H9 (cell line): Measurements from ENCODE around the gene RHBDF1. TPM values are rescaled to one million over a fixed set of nuclear protein-coding genes. Genes with fewer than 3 reads are reported as not detected.

Experiments
- DNase-seq: peaks from one replicate; pipeline ENCODE4 v3.0.0-alpha.2; 2017
- H2AFZ ChIP-seq: one replicate; pipeline ENCODE4 v1.6.1; 2013; ENCODE audit warnings: mild to moderate bottlenecking, low read length, control low read depth, moderate library complexity
- H2AK5ac ChIP-seq: 2 replicates; pipeline ENCODE4 v1.6.1; 2013; ENCODE audit warnings: low read length, control low read depth, mixed read lengths; ENCODE audit not compliant: insufficient read length
- H2BK120ac ChIP-seq: one replicate; pipeline ENCODE4 v1.6.1; 2013; ENCODE audit warnings: low read depth, mild to moderate bottlenecking, low read length, control low read depth, inconsistent platforms; ENCODE audit not compliant: poor library complexity, severe bottlenecking
- H2BK12ac ChIP-seq: 2 replicates; pipeline ENCODE4 v1.6.1; 2013; ENCODE audit warnings: low read length, control low read depth, mixed read lengths, low read depth; ENCODE audit not compliant: insufficient read length
- H2BK15ac ChIP-seq: 2 replicates; pipeline ENCODE4 v1.6.1; 2013; ENCODE audit warnings: low read depth, low read length, control low read depth
- H2BK20ac ChIP-seq: one replicate; pipeline ENCODE4 v1.6.1; 2013; ENCODE audit warnings: low read depth, mild to moderate bottlenecking, low read length, control low read depth, inconsistent platforms; ENCODE audit not compliant: poor library complexity, severe bottlenecking
- H2BK5ac ChIP-seq: 2 replicates; pipeline ENCODE4 v1.6.1; 2013; ENCODE audit warnings: low read length, control low read depth, mixed read lengths; ENCODE audit not compliant: insufficient read length
- H3K14ac ChIP-seq: 2 replicates; pipeline ENCODE4 v1.6.1; 2013; ENCODE audit warnings: low read length, control low read depth; ENCODE audit not compliant: insufficient read depth
- H3K18ac ChIP-seq: 2 replicates; pipeline ENCODE4 v1.6.1; 2013; ENCODE audit warnings: low read depth, mild to moderate bottlenecking, mixed read lengths, low read length, control low read depth; ENCODE audit not compliant: insufficient read length
- H3K23ac ChIP-seq: 2 replicates; pipeline ENCODE4 v1.6.1; 2013; ENCODE audit warnings: low read length, control low read depth, mixed read lengths, low read depth; ENCODE audit not compliant: insufficient read length
- H3K23me2 ChIP-seq: 2 replicates; pipeline ENCODE4 v1.6.1; 2013; ENCODE audit warnings: low read depth, mild to moderate bottlenecking, mixed read lengths, low read length, control low read depth; ENCODE audit not compliant: insufficient read length, poor library complexity, severe bottlenecking
- H3K27ac ChIP-seq: 2 replicates; pipeline ENCODE4 v1.5.1; 2013; ENCODE audit warnings: low read length, control low read depth, mixed read lengths, low read depth; ENCODE audit not compliant: insufficient read length
- H3K27me3 ChIP-seq: 2 replicates; pipeline ENCODE4 v1.6.1; 2013; ENCODE audit warnings: low read length, control low read depth, inconsistent platforms; ENCODE audit not compliant: insufficient read depth
- H3K4ac ChIP-seq: 2 replicates; pipeline ENCODE4 v1.6.1; 2013; ENCODE audit warnings: low read depth, mild to moderate bottlenecking, control low read depth, inconsistent platforms, low read length, moderate library complexity
- H3K4me1 ChIP-seq: 2 replicates; pipeline ENCODE4 v1.6.1; 2013; ENCODE audit warnings: low read length, control low read depth, inconsistent platforms; ENCODE audit not compliant: insufficient read depth
- H3K4me2 ChIP-seq: 2 replicates; pipeline ENCODE4 v1.6.1; 2013; ENCODE audit warnings: low read length, control low read depth, mixed read lengths; ENCODE audit not compliant: insufficient read length, insufficient read depth
- H3K56ac ChIP-seq: 2 replicates; pipeline ENCODE4 v1.6.1; 2013; ENCODE audit warnings: low read depth, mild to moderate bottlenecking, mixed read lengths, low read length, control low read depth; ENCODE audit not compliant: insufficient read length
- H3K79me1 ChIP-seq: 2 replicates; pipeline ENCODE4 v1.6.1; 2013; ENCODE audit warnings: low read depth, mild to moderate bottlenecking, moderate library complexity, low read length, control low read depth, inconsistent platforms; ENCODE audit not compliant: insufficient read depth, poor library complexity, severe bottlenecking
- H3K79me2 ChIP-seq: 2 replicates; pipeline ENCODE4 v1.6.1; 2013; ENCODE audit warnings: low read length, control low read depth, inconsistent platforms; ENCODE audit not compliant: insufficient read depth
- H3K9ac ChIP-seq: 2 replicates; pipeline ENCODE4 v1.6.1; 2013; ENCODE audit warnings: low read length, control low read depth, mixed read lengths; ENCODE audit not compliant: insufficient read length; ENCODE audit errors: extremely low read depth
- H3K9me3 ChIP-seq: one replicate; pipeline ENCODE4 v1.6.1; 2013; ENCODE audit warnings: low read depth, low read length, inconsistent platforms; ENCODE audit not compliant: control insufficient read depth
- H3T11ph ChIP-seq: one replicate; pipeline ENCODE4 v1.6.1; 2013; ENCODE audit warnings: mild to moderate bottlenecking, low read length, control low read depth, inconsistent platforms
- H4K20me1 ChIP-seq: one replicate; pipeline ENCODE4 v1.6.1; 2013; ENCODE audit not compliant: control insufficient read depth, insufficient read length, insufficient read depth
- H4K5ac ChIP-seq: 2 replicates; pipeline ENCODE4 v1.6.1; 2013; ENCODE audit warnings: low read depth, mild to moderate bottlenecking, mixed read lengths, low read length, control low read depth; ENCODE audit not compliant: insufficient read length
- H4K8ac ChIP-seq: replicated peaks from 2 replicates; pipeline ENCODE4 v1.6.1; 2013; ENCODE audit warnings: low read length, control low read depth, mixed read lengths, low read depth; ENCODE audit not compliant: insufficient read length
- H4K91ac ChIP-seq: 2 replicates; pipeline ENCODE4 v1.6.1; 2013; ENCODE audit warnings: low read depth, mild to moderate bottlenecking, moderate library complexity, mixed read lengths, low read length, control low read depth; ENCODE audit not compliant: insufficient read length
- H3K27ac Mint-ChIP-seq, 3 experiments: 2 replicates in 2 of 3; 3 replicates in 1 of 3; pipeline ENCODE4 v1.8.0; 2020 to 2021; ENCODE audit warnings: mixed read lengths in 3 of 3, mild to moderate bottlenecking in 1 of 3, moderate library complexity in 1 of 3
- H3K27me3 Mint-ChIP-seq: 2 replicates; pipeline ENCODE4 v1.8.0; 2021; ENCODE audit warnings: low read depth, mild to moderate bottlenecking, moderate library complexity, mixed read lengths
- H3K36me3 Mint-ChIP-seq, 3 experiments: 2 replicates in 2 of 3; 3 replicates in 1 of 3; pipeline ENCODE4 v1.8.0; 2020 to 2021; ENCODE audit warnings: low read depth in 3 of 3, mixed read lengths in 3 of 3; ENCODE audit not compliant: insufficient read depth in 1 of 3
- H3K4me1 Mint-ChIP-seq, 2 experiments: 2 replicates each; pipeline ENCODE4 v1.8.0; 2020; ENCODE audit warnings: mixed read lengths in 2 of 2
- H3K4me3 Mint-ChIP-seq, 2 experiments: 2 replicates in 1 of 2; 3 replicates in 1 of 2; pipeline ENCODE4 v1.8.0; 2020 to 2021; ENCODE audit warnings: mild to moderate bottlenecking in 2 of 2, mixed read lengths in 2 of 2, moderate library complexity in 1 of 2
- H3K9me3 Mint-ChIP-seq, 2 experiments: 2 replicates in 1 of 2; 3 replicates in 1 of 2; pipeline ENCODE4 v1.8.0; 2020; ENCODE audit warnings: mild to moderate bottlenecking in 2 of 2, mixed read lengths in 2 of 2, moderate library complexity in 1 of 2
- CTCF ChIP-seq: fragments of 200-600 bp; sonication (generic); conservative IDR thresholded peaks from 3 replicates; pipeline ENCODE4 v1.8.0; 2021; ENCODE audit warnings: antibody characterized with exemption, mild to moderate bottlenecking
- WGBS: extraction: QIAGEN DNeasy Blood & Tissue Kit; methylation state at CpG from one replicate; pipeline ENCODE4 v1.1.7; 2013; ENCODE audit warnings: missing lambda C conversion rate, low lambda C conversion rate, mixed read lengths; ENCODE audit not compliant: insufficient read length; ENCODE audit errors: extremely low coverage; 5-methylcytosine and 5-hydroxymethylcytosine counted together
- total RNA-seq: library from RNA; stranded (reverse); gene quantifications from 2 replicates; pipeline ENCODE4 v1.2.1, GENCODE V29; 2021

Gene RHBDF1
- total RNA-seq, 1 experiment from 2014 or later, result 34.6 TPM

GRCh38 chr16:58491-59439 is 13.7 kb downstream of the RHBDF1 start:
- H2BK15ac ChIP-seq, result no peak overlapping the region

More at GRCh38 chr16:58491-59439, 13.7 kb downstream of the RHBDF1 start:
- Histone ChIP-seq H3T11ph (no peak overlapping the region), H4K5ac (no peak overlapping the region), H2AK5ac (no peak overlapping the region), H3K27ac (no peak overlapping the region), H2BK5ac (no peak overlapping the region), H3K27me3 (no peaks in the 10 kb centered on the region), H3K14ac (no peak overlapping the region), H3K79me1 (no peaks in the 10 kb centered on the region), H3K4me2 (no peak overlapping the region), H2BK12ac (no peak overlapping the region), H2AFZ (no peak overlapping the region), H4K20me1 (no peaks in the 10 kb centered on the region), H3K9me3 (no peaks in the 10 kb centered on the region), H4K8ac (no peak overlapping the region), H3K4ac (no peak overlapping the region), H3K18ac (no peak overlapping the region), H4K91ac (no peak overlapping the region), H3K56ac (no peak overlapping the region), H3K79me2 (no peaks in the 10 kb centered on the region), H3K4me1 (no peaks in the 10 kb centered on the region), H3K9ac (no peak overlapping the region), H2BK20ac (no peak overlapping the region), H3K23me2 (no peaks in the 10 kb centered on the region), H3K23ac (no peak overlapping the region), H2BK120ac (no peak overlapping the region)
- H3K4me3 Mint-ChIP-seq, result no peak overlapping the region; a peak in 1 of 5 replicates
- H3K36me3 Mint-ChIP-seq, result peaks cover 22 to 69% (median 64%) of the 10 kb centered on the region in 3 experiments; a peak in 6 of 7 replicates
- peaks cover 0 to 6% of the 10 kb centered on the region in 2 experiments; a peak in 1 of 4 replicates for H3K4me1 Mint-ChIP-seq
- no peak for TF ChIP-seq CTCF
- no CpG with 5 or more reads among the region's 29 CpGs for WGBS
- no peaks in the 10 kb centered on the region for H3K9me3 Mint-ChIP-seq
- H3K27ac Mint-ChIP-seq, result no peak overlapping the region; a peak in 2 of 7 replicates
- DNase-seq, result no peak
- peaks cover 1% of the 10 kb centered on the region; the same call in 1 of the 2 replicates for H3K27me3 Mint-ChIP-seq
